Limb (tissue), 2 donors: ENCODE results near the gene GPR62.
"Not testable (repeated sequence)": the region's sequence is repeated elsewhere in the genome, so short reads cannot be mapped to it uniquely, and the experiment has no call there.

Experiments
- DNase-seq, 2 donors: peaks; one replicate each; pipeline ENCODE4 v3.0.0-alpha.2; 2016; ENCODE audit errors: extremely low spot score in 2 of 2

GPR62 gene, protein sequence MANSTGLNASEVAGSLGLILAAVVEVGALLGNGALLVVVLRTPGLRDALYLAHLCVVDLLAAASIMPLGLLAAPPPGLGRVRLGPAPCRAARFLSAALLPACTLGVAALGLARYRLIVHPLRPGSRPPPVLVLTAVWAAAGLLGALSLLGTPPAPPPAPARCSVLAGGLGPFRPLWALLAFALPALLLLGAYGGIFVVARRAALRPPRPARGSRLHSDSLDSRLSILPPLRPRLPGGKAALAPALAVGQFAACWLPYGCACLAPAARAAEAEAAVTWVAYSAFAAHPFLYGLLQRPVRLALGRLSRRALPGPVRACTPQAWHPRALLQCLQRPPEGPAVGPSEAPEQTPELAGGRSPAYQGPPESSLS

DNA sequence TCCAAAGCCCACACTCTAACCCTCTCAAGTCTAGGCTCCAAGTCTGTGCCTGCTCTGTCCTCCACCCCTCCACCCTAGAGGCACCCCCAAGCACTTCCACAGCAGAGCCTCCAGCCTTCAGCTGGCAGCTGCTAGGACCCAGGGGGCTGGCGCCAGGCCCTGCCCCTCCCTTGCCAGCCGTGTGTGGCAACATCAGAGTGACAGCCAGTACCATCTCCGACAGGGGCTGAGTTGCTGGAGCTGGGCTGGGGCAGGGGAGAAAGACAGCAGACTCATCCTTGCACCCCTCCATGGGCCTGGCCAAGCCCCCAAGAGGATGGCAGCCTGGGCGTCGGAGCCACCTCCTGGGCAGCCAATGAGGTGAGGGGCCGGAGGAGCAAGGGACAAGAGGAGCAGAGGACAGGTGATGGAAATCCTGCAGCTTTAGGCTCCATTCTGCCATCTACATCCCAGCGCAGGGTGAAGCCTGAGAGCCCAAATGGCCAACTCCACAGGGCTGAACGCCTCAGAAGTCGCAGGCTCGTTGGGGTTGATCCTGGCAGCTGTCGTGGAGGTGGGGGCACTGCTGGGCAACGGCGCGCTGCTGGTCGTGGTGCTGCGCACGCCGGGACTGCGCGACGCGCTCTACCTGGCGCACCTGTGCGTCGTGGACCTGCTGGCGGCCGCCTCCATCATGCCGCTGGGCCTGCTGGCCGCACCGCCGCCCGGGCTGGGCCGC, at the start of gene GPR62:
GPR62 (plus strand) TSS at position 207 of the 718 bp plus-strand sequence; CDS start at position 479, 272 bp downstream.
- DNase-seq, result no peak

DNA sequence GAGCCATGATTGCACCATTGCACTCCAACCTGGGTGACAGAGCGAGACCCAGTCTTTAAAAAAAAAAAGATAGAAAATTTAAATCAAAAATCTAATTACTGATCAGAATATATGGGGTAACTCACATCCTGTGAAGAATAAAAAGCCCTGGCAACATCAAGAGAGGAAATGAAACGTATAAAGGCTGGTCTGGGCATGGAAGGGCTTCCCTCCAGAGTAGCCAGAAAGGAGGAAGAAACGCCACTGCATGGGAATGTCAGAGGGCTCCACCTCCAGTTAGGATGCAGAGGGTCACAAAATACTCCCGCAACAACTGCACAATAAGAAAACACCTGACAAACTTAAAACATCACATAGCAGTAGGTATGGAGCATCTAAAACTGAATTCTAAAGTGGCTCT, 47.2 kb upstream of the GPR62 start:
- no peak for DNase-seq

DNA sequence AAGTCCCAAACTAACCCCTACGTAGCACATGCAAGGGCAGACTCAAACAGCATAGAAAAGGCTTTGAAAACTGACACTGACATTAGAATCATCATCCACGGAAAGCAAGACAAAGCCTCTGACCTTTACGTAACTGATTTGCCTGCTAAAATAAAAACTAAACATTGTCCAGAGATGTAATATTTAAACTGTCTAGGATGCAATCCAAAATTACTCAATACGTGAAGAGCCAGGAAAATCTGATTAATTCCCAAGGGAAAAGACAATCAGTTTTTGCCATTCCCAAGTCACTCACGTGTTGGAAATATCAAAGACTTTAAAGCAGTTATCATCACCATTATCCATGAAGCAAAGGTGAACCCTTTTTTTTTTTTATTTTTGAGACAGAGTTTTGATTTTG, 38.8 kb upstream of the GPR62 start:
- DNase-seq, result no peak

DNA sequence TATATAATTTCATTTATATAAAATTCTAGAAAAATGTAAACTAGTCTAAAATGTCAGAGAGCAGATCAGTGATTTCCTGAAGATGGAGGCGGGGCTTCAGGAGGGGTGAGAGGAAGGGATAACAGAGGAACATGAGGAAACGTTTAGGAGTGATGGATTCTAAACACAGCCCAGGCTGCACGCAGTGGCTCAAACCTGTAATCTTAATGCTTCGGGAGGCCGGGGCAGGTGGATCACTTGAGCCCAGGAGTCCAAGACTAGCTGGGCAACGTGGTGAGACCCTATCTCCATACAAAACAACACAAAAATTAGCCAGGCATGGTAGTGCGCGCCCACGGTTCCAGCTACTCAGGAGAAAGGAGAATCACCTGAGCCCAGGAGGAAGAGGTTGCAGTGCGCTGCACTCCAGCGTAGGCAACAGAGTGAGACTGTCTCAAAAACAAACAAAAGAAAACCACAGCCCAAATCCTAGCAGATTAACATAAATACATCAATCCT, 34.1 kb upstream of the GPR62 start:
- no peak for DNase-seq

DNA sequence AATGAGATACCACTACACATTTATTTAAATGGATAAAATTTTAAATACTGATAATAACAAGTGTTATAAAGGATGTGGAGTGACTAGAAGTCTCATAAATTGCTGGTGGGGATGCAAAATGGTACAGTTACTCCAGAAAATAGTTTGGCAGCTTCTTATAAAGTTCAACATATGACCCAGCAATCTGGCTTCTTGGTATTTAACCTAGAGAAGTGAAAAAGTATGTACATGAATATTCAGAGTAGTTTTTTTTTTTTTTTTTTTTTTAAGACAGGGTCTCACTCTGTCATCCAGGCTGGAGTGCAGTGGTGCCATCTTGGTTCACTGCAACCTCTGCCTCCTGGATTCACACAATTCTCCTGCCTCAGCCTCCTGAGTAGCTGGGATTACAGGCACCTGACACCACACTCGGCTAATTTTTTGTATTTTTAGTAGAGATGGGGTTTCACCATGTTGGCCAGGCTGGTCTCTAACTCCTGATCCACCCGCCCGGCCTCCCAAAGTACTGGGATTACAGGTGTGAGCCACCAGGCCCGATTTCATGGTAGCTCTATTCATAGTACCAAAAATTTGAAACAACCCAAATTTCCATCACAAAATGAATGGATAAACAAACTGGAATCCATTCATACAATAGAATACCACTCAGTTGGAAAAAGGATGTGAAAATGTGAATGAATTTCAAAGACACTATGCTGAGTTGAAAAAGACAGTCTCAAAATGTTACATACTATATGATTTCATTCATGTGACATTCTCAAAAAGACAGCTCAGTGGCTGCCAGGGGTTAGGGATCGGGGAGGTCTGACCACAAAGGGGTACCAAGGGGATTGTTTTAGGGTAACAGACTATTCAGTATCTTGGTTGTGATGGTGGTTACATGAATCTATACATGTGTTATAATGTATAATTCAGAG, 27.9 kb upstream of the GPR62 start:
- DNase-seq, result no peak

DNA sequence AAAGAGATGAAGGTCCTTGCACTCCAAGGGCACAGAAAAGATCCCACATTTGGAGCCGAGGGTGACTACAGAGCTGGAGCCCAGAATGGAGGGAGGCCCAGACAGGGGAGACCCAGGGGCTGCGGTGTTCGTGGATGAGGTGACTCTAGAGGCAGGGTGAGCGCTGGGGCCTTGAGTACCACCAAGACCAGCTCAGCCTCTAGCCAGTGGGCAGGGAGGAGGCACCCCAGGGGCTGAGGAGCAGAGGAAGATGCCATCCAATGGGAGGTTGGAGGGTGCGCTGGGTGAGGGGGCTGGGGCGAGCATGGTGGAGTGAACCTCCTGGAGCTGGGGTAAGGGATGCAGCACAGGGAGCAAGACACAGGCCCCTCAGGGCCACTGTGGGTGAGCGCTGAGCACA, 26.7 kb upstream of the GPR62 start:
- no peak for DNase-seq

DNA sequence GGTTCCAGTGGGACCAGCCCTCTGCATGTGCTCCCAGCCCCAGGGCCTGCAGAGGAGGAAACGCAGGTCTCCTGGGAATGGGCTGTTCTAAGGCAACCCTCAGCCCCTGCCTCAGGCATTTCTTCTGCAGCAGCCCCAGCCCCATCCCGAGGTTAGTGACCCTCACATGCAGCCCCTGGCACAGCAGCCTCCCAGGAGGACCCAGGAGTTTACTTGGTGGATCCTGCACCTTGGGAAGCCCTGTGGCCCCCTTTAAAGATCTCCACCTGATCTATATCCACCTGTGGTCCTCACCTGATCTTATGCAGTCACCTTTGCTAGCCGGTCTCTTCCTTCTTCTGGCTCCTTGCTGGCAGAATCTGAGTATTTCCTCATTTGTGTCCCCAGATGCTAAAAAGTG, 26.2 kb upstream of the GPR62 start:
- DNase-seq, result not testable (repeated sequence)

DNA sequence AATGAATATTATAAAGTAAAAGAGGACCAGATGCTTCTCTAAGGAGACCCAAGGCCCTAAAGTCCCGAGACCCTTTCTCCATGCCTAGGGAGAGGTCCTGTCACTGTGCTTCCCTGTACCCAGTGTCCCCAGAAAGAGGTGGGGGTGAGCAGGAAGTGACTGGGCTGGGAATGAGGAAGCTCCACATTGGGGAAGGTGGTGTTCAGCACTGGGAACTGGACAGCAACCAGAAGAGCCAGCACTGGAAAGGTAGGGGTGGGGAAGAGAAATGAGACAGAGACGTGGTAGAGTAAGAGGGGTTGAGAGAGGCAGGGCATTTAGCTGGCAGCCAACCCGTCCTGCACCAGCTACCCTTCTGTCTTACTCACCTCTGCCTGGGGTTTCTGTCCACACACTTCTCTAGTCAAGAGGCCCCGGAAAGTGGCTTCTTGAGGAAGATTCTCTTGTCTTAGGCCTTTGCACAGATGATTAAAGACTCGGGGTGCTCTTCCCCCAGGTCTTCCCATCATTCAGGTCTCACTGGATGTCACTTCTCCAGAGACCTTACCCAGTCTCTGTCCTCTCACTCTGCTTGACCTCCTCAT, 25.7 kb upstream of the GPR62 start:
- DNase-seq, result no peak

DNA sequence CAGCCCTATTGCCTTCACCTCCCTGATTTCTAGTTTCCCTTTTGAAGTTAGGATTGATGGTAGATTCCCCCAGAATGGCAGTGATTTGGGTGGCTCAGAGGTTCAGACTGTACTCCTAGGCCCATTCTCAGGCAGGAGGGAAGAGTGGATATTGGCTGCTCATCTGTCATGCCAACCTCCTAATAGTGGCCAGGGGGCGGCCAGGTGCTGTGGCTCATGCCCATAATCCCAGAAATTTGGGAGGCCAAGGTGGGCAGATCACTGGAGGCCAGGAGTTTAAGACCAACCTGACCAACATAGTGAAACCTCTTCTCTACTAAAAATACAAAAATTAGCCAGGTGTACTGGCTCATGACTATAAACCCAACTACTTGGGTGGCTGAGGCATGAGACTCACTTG, 24.7 kb upstream of the GPR62 start:
- no peak for DNase-seq

DNA sequence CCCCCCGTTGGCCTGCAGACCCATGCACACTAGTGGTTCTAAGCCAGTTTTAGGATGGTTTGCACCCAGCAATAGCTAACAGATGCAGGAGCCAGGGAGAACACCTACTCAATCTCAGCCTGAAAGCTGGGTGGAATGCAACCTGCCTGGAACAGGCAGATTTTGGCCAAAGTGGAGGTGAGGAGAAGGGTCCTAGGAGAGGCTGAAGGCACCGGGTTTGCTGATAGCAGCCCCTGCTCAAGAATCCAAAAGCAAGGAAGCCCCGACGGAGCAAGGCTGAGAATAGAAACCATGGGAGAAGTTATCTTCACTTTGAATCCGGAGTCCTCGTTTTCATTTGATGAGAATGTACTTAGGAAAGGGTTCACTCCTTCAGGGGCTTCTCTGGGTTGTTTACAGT, 23.4 kb upstream of the GPR62 start:
- DNase-seq, result no peak

DNA sequence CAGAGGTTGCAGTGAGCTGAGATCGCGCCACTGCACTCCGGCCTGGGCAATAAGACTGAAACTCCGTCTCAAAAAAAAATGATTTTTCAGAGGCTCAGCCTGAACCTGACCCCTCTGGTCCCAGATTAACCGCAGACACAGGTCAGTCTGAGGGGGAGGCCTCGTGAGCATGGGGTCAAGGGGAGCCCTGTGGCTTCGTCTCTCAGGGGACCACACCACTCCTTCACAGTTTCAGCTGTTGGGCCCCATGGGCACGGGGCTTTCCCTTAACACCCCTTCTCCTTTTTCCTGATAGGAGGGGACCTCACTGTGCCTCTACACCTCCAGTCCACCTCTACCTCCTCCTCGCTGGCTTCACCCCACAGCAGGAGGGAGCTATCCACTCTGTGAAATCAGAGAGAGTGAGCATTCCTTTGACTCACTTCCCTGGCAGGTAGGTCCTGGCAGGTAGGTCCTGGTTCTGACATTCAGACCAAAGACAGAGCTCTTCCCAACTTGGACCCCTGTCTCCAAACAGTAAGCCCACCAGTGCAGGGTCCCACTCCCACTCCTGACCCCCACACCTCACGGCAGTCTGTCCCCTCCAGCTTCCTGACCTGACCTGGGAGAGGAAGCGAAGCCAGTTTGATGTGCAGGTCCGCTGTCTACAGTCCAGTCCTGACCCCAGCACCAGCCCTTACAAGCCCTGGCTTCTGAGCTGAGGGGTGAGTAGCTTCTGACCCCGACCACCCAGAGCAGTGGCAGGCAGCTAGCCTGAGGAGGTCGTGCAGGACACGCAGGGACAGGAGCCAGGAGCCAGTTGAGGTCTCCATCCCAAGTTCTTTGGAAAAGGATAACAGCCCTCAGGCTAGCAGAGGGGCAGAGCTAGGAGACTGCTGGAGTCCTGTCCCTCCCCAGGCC, 22.5 kb upstream of the GPR62 start:
- DNase-seq, result no peak

DNA sequence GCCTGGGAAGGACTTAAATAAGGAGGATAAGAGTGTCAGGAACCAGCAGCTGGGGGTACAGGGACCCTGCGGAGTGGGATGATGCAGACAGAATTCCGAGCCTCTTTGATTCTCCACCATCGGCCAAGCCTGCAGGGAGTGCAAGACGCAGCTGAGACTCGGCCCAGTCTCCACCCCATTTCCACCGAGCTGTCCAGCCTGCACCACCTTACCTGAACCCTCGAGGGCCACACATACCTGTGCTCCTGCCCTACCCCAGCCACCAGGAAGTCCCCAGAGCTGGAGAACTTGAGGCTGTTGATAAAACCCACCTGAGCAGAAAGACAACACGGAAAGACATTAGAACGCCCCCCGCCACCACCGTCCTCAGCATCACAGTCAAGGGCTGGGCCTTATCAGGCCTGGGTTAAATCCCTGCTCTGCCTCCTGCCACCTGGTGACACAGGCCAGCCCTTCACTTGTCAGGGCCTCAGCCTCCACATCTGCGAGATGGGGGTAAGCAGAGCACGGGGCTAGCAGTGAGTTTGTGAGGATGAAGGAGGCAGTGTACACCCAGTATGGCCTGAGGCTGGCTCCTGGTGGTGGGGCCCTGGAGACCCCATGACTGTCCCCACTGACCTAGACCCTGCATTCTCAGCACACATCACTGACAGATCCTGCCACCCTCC, 21.6 kb upstream of the GPR62 start:
- DNase-seq, result no peak

DNA sequence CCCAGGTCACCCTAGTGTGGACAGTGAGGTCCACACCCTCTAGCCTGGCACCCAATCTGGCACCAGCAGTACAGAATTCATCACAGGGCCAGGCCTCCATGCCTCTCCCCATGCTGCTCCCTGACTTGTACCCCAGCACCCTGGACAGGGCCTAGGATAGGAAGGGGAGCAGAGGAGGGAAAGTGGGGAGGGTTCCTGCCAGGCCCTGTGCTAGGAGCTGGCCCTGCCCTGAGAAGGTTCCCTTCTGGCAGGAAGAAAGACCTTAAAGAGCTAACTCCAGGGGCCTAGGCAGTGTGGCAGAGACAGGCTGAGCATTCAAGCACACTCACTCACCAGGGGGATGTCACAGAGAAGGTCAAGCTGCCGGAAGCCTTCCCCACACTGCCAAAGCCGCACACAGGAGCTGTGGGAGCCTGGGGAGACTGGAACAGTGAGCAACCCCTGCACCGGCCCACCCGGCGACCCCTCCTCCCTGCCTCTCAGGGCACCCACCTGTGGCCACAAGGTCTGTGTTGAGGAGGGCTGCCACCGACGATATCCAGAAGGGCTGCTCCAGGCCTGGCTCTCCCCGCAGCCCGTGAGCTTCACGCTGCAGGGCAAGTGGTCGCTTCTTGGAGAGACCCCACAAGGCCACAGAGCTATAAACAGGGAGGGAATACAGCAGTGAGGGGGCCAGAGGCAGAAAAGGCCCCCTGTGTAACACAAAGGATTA, 20.9 kb upstream of the GPR62 start:
- DNase-seq, result no peak

DNA sequence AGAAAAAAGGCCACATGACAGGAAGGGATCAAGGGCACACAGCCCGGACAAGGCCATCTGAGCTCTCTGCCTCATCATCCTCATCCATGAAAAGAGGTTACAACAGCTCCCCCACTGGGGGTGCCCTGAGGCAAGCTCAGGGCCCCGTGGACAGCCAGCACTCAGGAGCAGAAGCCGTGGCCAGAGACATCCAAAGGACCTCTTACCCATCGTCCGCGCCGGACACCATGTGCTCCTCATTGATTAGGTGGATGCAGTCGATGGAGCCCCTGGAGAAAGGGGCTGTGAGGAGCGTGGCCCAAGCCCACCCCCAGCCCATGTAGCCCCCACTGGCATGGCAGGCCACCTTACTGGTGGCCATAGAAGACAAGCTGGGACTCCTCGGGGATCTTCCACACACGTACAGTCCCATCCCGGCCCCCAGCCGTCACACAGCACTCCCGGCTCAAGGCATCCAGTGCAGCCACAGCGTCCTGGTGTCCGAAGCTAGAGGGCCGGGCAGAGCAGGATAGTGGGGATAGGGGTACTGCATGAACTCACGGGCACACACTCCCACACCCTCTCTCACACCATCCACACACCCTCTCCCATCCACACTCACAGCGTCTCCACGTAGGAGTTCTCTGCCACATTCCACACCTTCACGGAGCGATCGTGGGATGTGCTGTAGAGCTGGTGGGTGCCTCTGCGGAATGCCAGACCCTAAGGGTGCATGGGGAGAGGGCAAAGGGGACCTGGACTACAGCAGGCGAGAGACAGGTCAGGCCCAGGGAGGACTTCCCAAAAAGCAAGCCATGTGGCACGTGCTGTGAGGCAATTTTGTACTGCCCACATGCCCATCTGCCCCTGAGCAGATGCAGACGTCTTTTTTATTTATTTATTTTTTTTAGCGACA, 19.9 kb upstream of the GPR62 start:
- no peak for DNase-seq

DNA sequence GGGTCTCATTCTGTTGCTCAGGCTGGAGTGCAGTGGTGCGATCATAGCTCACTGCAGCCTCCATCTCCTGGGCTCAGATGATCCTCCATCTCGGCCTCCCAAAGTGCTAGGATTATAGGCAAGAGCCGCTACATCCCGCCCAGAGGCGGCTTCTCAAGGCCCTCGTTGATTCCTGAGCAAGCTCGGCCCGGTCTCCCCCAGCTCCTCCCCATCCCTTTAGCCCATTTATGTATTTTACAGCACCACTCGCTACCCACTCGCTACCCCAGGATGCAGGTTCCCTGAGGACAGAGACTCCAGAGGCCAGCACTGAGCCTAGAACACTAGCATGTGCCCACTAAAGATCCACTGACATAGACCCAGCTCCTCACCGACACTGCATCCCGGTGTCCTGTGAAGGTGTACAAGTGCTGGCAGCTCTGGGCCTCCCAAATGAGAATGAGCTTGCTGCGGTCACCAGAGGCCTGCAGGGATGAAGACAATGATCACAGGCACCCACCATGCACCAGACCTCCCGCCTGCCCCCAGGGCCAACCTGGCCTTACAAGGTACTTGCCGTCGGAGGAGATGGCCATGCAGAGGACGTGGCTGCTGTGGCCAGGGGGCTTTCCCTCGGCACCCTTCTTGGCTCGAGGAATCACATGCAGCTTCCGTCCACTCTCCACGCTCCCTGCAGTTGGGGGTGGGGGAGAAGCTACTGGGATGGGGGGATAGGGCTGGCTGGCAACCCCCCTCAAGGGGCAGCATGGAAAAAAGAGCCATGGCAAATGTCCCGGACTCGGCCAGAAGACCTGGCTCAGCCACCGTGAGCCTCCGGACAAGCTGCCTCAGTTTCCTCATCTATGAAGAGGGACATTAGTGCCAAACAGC, 19.1 kb upstream of the GPR62 start:
- DNase-seq, result no peak

DNA sequence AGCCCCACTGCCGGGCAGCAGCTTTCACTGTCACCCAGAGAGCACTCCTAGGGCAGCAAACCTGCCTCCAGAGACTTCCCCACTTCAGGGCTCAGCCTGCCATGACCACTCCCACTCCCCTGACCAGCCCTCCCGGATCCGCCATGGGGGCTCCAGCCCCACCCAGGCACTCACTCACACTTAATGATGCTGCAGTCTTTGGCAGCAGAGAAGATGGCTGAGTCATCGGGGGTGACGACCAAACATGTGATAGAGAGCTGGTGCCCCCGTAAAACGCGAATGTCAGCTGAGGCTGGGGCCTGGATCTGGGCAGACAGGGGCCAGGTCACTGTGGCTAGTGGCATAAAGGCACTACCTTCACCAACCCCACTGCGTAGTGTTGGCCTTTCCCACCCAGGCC, 18.2 kb upstream of the GPR62 start:
- DNase-seq, result no peak
